HepG2 (cell line): ENCODE results near the gene MIS18BP1. TPM values are rescaled to one million over a fixed set of nuclear protein-coding genes. Genes with fewer than 3 reads are reported as not detected.

Source experiments
- AHR ChIP-seq: IDR thresholded peaks from 2 replicates; pipeline ENCODE4 v1.6.1; 2018; ENCODE audit warnings: missing genetic modification reagents, missing compliant biosample characterization
- CCDC6 ChIP-seq: sonication (generic); formaldehyde crosslinking; IDR thresholded peaks from 2 replicates; pipeline ENCODE4 v1.8.1; 2022; ENCODE audit warnings: mild to moderate bottlenecking, missing genetic modification reagents, moderate library complexity
- EZH2 ChIP-seq: conservative IDR thresholded peaks from 2 replicates; pipeline ENCODE4 v1.6.1; 2012; ENCODE audit warnings: mild to moderate bottlenecking, low read depth, low read length, moderate library complexity
- HHEX ChIP-seq: IDR thresholded peaks from 2 replicates; pipeline ENCODE4 v1.6.1; 2016; ENCODE audit warnings: control low read depth
- SAP130 ChIP-seq: IDR thresholded peaks from 2 replicates; pipeline ENCODE4 v1.6.1; 2016; ENCODE audit warnings: low read depth
- ZBTB7A ChIP-seq: sonication (generic); formaldehyde crosslinking; IDR thresholded peaks from 2 replicates; pipeline ENCODE4 v1.8.0; 2022; ENCODE audit warnings: mild to moderate bottlenecking, missing genetic modification reagents
- ZNF382 ChIP-seq: sonication (generic); formaldehyde crosslinking; IDR thresholded peaks from 2 replicates; pipeline ENCODE4 v1.5.0; 2020; ENCODE audit warnings: missing genetic modification reagents, mild to moderate bottlenecking, borderline replicate concordance
- ZNF589 ChIP-seq: sonication (generic); formaldehyde crosslinking; conservative IDR thresholded peaks from 2 replicates; pipeline ENCODE4 v1.8.0; 2022; ENCODE audit warnings: mild to moderate bottlenecking, moderate library complexity, missing genetic modification reagents
- ZNF644 ChIP-seq: IDR thresholded peaks from 2 replicates; pipeline ENCODE4 v1.6.1; 2016; ENCODE audit warnings: low read depth
- ZNF75D ChIP-seq: sonication (generic); formaldehyde crosslinking; IDR thresholded peaks from 2 replicates; pipeline ENCODE4 v1.8.1; 2023; ENCODE audit warnings: missing genetic modification reagents, mild to moderate bottlenecking, borderline replicate concordance
- ZNF775 ChIP-seq: sonication (generic); formaldehyde crosslinking; IDR thresholded peaks from 2 replicates; pipeline ENCODE4 v1.4.0; 2020; ENCODE audit warnings: missing genetic modification reagents, mild to moderate bottlenecking, moderate library complexity, borderline replicate concordance
- ZSCAN12 ChIP-seq: sonication (generic); formaldehyde crosslinking; IDR thresholded peaks from 2 replicates; pipeline ENCODE4 v1.9.0; 2021; ENCODE audit warnings: mild to moderate bottlenecking, missing genetic modification reagents
- polyA plus RNA-seq, 8 experiments: library from polyadenylated mRNA; depleted of rRNA in 3 of 8; stranded (reverse) in 7 of 8; unstranded in 1 of 8; fragments of >200 nt; fragmentation: Illumina TruSeq in 4 of 8; extraction: Trizol in 4 of 8; gene quantifications; 2 replicates each; pipeline versions ENCODE4 v1.2.1 to v1.2.3, GENCODE V29; 2011 to 2016; ENCODE audit warnings: low read depth in 4 of 8, missing spikeins in 1 of 8, mixed read lengths in 1 of 8; ENCODE audit not compliant: insufficient read depth in 1 of 8
- total RNA-seq, 5 experiments: library from RNA; depleted of rRNA; stranded (reverse); fragments of >200 nt; fragmentation: Illumina TruSeq; extraction: Trizol; gene quantifications; 2 replicates each; pipeline ENCODE4 v1.2.3, GENCODE V29; 2016; ENCODE audit warnings: low read depth in 1 of 5
- TF ChIP-seq, protein P1 (sequence below): sonication (generic); formaldehyde crosslinking; IDR thresholded peaks from 2 replicates; pipeline ENCODE4 v1.8.0; 2022; ENCODE audit warnings: low read depth, missing genetic modification reagents
- TF ChIP-seq, protein P2 (sequence below): sonication (generic); formaldehyde crosslinking; IDR thresholded peaks from 2 replicates; pipeline ENCODE4 v1.9.0; 2021; ENCODE audit warnings: missing genetic modification reagents, mild to moderate bottlenecking, borderline replicate concordance
- TF ChIP-seq, protein P3 (sequence below): sonication (generic); formaldehyde crosslinking; IDR thresholded peaks from 2 replicates; pipeline ENCODE4 v1.4.0; 2020; ENCODE audit warnings: missing genetic modification reagents
- TF ChIP-seq, protein P4 (sequence below): sonication (generic); formaldehyde crosslinking; IDR thresholded peaks from 2 replicates; pipeline ENCODE4 v1.8.0; 2022; ENCODE audit warnings: mild to moderate bottlenecking, missing genetic modification reagents, borderline replicate concordance
- TF ChIP-seq, protein P5 (sequence below): sonication (generic); formaldehyde crosslinking; IDR thresholded peaks from 2 replicates; pipeline ENCODE4 v1.4.0; 2020; ENCODE audit warnings: missing genetic modification reagents

The MIS18BP1 gene
- total and polyA plus RNA-seq, 2 of the 13 experiments (the other 11 are each of a cell fraction or from before 2014, with no cell fraction given) = 9.5 to 36.4 TPM

DNA sequence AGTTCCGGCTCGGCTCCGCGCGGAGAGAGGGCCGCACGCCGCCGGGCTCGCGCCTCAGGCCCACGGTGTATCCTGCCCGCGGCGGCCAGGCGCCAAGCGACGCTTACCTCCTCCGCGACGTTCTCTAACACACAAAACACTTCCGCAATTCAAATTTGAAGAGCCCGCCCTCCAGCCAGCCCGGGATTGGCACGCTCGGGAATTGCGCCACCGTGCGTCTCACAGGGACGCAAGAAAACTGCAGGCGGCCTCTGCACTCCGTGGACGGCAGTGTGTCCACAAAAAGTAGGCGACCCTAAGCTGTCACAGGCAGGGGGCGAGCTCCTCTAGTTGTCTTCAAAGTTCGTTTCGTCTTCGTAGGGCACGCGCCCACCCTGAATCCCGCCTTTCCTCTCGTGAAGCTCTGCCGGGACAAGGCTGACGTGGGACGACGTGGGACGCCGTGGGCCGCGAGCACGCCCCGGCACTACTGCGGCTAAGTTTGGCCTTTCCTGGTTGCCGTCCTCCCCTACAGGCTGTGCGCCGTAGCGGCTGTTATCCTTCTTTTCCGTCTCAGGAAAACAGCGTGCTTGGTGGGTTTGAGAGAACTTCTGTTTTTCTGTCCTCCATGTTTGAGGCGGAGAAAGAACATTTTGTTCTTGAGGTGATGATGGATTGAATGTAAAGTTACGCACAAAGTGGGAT lies at the start of gene MIS18BP1 (continued):
- TF ChIP-seq, protein P1, sequence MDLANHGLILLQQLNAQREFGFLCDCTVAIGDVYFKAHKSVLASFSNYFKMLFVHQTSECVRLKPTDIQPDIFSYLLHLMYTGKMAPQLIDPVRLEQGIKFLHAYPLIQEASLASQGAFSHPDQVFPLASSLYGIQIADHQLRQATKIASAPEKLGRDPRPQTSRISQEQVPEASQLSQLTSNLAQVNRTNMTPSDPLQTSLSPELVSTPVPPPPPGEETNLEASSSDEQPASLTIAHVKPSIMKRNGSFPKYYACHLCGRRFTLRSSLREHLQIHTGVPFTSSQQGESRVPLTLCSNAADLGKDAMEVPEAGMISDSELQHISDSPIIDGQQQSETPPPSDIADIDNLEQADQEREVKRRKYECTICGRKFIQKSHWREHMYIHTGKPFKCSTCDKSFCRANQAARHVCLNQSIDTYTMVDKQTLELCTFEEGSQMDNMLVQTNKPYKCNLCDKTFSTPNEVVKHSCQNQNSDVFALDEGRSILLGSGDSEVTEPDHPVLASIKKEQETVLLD (CRISPR knock-in tag) = peak; percentile 61
- TF ChIP-seq ZNF75D (no peak), ZNF775 (CRISPR knock-in tag) (no peak), ZNF382 (no peak), SAP130 (CRISPR knock-in tag) (peak; percentile 97), CCDC6 (CRISPR knock-in tag) (peak; percentile 94; the same call in 1 of the 2 replicates), HHEX (0 out of 2 replicates have a peak, but pooled peaks have one; percentile 38), EZH2 (no peak), ZNF589 (CRISPR knock-in tag) (peak; percentile 94), ZNF644 (CRISPR knock-in tag) (no peak; the same call in 1 of the 2 replicates), ZBTB7A (CRISPR knock-in tag) (peak; percentile 61; the same call in 1 of the 2 replicates), ZSCAN12 (CRISPR knock-in tag) (0 out of 2 replicates have a peak, but pooled peaks have one; percentile 19), AHR (no peak; the same call in 1 of the 2 replicates)
- TF ChIP-seq, protein P2, sequence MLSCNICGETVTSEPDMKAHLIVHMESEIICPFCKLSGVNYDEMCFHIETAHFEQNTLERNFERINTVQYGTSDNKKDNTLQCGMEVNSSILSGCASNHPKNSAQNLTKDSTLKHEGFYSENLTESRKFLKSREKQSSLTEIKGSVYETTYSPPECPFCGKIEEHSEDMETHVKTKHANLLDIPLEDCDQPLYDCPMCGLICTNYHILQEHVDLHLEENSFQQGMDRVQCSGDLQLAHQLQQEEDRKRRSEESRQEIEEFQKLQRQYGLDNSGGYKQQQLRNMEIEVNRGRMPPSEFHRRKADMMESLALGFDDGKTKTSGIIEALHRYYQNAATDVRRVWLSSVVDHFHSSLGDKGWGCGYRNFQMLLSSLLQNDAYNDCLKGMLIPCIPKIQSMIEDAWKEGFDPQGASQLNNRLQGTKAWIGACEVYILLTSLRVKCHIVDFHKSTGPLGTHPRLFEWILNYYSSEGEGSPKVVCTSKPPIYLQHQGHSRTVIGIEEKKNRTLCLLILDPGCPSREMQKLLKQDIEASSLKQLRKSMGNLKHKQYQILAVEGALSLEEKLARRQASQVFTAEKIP (CRISPR knock-in tag) = no peak
- TF ChIP-seq, protein P3, sequence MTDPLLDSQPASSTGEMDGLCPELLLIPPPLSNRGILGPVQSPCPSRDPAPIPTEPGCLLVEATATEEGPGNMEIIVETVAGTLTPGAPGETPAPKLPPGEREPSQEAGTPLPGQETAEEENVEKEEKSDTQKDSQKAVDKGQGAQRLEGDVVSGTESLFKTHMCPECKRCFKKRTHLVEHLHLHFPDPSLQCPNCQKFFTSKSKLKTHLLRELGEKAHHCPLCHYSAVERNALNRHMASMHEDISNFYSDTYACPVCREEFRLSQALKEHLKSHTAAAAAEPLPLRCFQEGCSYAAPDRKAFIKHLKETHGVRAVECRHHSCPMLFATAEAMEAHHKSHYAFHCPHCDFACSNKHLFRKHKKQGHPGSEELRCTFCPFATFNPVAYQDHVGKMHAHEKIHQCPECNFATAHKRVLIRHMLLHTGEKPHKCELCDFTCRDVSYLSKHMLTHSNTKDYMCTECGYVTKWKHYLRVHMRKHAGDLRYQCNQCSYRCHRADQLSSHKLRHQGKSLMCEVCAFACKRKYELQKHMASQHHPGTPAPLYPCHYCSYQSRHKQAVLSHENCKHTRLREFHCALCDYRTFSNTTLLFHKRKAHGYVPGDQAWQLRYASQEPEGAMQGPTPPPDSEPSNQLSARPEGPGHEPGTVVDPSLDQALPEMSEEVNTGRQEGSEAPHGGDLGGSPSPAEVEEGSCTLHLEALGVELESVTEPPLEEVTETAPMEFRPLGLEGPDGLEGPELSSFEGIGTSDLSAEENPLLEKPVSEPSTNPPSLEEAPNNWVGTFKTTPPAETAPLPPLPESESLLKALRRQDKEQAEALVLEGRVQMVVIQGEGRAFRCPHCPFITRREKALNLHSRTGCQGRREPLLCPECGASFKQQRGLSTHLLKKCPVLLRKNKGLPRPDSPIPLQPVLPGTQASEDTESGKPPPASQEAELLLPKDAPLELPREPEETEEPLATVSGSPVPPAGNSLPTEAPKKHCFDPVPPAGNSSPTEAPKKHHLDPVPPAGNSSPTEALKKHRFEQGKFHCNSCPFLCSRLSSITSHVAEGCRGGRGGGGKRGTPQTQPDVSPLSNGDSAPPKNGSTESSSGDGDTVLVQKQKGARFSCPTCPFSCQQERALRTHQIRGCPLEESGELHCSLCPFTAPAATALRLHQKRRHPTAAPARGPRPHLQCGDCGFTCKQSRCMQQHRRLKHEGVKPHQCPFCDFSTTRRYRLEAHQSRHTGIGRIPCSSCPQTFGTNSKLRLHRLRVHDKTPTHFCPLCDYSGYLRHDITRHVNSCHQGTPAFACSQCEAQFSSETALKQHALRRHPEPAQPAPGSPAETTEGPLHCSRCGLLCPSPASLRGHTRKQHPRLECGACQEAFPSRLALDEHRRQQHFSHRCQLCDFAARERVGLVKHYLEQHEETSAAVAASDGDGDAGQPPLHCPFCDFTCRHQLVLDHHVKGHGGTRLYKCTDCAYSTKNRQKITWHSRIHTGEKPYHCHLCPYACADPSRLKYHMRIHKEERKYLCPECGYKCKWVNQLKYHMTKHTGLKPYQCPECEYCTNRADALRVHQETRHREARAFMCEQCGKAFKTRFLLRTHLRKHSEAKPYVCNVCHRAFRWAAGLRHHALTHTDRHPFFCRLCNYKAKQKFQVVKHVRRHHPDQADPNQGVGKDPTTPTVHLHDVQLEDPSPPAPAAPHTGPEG (CRISPR knock-in tag) = peak; percentile 92
- TF ChIP-seq, protein P4, sequence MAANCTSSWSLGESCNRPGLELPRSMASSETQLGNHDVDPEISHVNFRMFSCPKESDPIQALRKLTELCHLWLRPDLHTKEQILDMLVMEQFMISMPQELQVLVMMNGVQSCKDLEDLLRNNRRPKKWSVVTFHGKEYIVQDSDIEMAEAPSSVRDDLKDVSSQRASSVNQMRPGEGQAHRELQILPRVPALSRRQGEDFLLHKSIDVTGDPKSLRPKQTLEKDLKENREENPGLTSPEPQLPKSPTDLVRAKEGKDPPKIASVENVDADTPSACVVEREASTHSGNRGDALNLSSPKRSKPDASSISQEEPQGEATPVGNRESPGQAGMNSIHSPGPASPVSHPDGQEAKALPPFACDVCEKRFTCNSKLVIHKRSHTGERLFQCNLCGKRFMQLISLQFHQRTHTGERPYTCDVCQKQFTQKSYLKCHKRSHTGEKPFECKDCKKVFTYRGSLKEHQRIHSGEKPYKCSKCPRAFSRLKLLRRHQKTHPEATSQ (CRISPR knock-in tag) = peak; percentile 97
- TF ChIP-seq, protein P5, sequence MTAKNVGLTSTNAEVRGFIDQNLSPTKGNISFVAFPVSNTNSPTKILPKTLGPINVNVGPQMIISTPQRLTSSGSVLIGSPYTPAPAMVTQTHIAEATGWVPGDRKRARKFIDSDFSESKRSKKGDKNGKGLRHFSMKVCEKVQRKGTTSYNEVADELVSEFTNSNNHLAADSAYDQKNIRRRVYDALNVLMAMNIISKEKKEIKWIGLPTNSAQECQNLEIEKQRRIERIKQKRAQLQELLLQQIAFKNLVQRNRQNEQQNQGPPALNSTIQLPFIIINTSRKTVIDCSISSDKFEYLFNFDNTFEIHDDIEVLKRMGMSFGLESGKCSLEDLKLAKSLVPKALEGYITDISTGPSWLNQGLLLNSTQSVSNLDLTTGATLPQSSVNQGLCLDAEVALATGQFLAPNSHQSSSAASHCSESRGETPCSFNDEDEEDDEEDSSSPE = peak; percentile 99
